HuH-7.5 (cell line): Measurements from ENCODE around the gene CLIC4.
"Not testable (repeated sequence)": the region's sequence is repeated elsewhere in the genome, so short reads cannot be mapped to it uniquely, and the experiment has no call there.

ENCODE experiments used
- DNase-seq: peaks from one replicate; pipeline ENCODE4 v3.0.0; 2011; ENCODE audit warnings: low spot score

The CLIC4 gene

GRCh38 chr1:24773618-24774017 is 28.4 kb downstream of the CLIC4 start:
- no peak for DNase-seq

- no peak for DNase-seq
Observed at GRCh38 chr1:24775348-24775747, 30.1 kb downstream of the CLIC4 start.

GRCh38 chr1:24775916-24776315 is 30.7 kb downstream of the CLIC4 start:
- no peak for DNase-seq

- DNase-seq, result no peak
Observed at GRCh38 chr1:24776821-24777220, 31.6 kb downstream of the CLIC4 start.

GRCh38 chr1:24778141-24778540 is 32.9 kb downstream of the CLIC4 start:
- DNase-seq, result no peak

GRCh38 chr1:24779199-24779598 is 34.0 kb downstream of the CLIC4 start:
- DNase-seq, result not testable (repeated sequence)

- DNase-seq, result no peak
Observed at GRCh38 chr1:24779689-24780464, 34.6 kb downstream of the CLIC4 start.

GRCh38 chr1:24780626-24781025 is 35.4 kb downstream of the CLIC4 start:
- not testable (repeated sequence) for DNase-seq

- no peak for DNase-seq
Observed at GRCh38 chr1:24782689-24783088, 37.4 kb downstream of the CLIC4 start.

GRCh38 chr1:24783713-24784112 is 38.5 kb downstream of the CLIC4 start:
- DNase-seq, result no peak

- no peak for DNase-seq
Observed at GRCh38 chr1:24786191-24786590, 40.9 kb downstream of the CLIC4 start.

- DNase-seq, result no peak
Observed at GRCh38 chr1:24790490-24790889, 45.2 kb downstream of the CLIC4 start.

GRCh38 chr1:24793447-24794129 is 48.3 kb downstream of the CLIC4 start:
- no peak for DNase-seq

GRCh38 chr1:24794130-24794502 is 48.9 kb downstream of the CLIC4 start:
- not testable (repeated sequence) for DNase-seq

- no peak for DNase-seq
Observed at GRCh38 chr1:24795236-24795635, 50.0 kb downstream of the CLIC4 start.

GRCh38 chr1:24796524-24796923 is 51.3 kb downstream of the CLIC4 start:
- DNase-seq, result no peak

GRCh38 chr1:24799242-24799641 is 54.0 kb downstream of the CLIC4 start:
- DNase-seq, result not testable (repeated sequence)

GRCh38 chr1:24801176-24801575 is 55.9 kb downstream of the CLIC4 start:
- DNase-seq, result no peak

- no peak for DNase-seq
Observed at GRCh38 chr1:24803220-24803619, 58.0 kb downstream of the CLIC4 start.

- DNase-seq, result no peak
Observed at GRCh38 chr1:24803987-24804530, 58.8 kb downstream of the CLIC4 start.

- no peak for DNase-seq
Observed at GRCh38 chr1:24805534-24806301, 60.5 kb downstream of the CLIC4 start.

GRCh38 chr1:24806588-24806987 is 61.3 kb downstream of the CLIC4 start:
- DNase-seq, result no peak

GRCh38 chr1:24811494-24811893 is 66.2 kb downstream of the CLIC4 start:
- not testable (repeated sequence) for DNase-seq
